ENCODE measurements around the gene CYP4A22.

Gene CYP4A22

GRCh38 chr1:47184090-47184821 lies 47.0 kb downstream of the CYP4A22 start:
- DNase-seq (ENCODE audit: extremely low spot score) = no peak
- no peak for TF ChIP-seq FOXA1 (IDR thresholded peaks at IDR 0.05)
- no peak for TF ChIP-seq ELF4 (IDR thresholded peaks at IDR 0.05)
- TF ChIP-seq, protein P1, sequence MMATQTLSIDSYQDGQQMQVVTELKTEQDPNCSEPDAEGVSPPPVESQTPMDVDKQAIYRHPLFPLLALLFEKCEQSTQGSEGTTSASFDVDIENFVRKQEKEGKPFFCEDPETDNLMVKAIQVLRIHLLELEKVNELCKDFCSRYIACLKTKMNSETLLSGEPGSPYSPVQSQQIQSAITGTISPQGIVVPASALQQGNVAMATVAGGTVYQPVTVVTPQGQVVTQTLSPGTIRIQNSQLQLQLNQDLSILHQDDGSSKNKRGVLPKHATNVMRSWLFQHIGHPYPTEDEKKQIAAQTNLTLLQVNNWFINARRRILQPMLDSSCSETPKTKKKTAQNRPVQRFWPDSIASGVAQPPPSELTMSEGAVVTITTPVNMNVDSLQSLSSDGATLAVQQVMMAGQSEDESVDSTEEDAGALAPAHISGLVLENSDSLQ (IDR thresholded peaks at IDR 0.05) = no peak
- TF ChIP-seq CTBP1 (IDR thresholded peaks at IDR 0.05; ENCODE audit: borderline replicate concordance) = no peak
- no peak for TF ChIP-seq ARNT (IDR thresholded peaks at IDR 0.05)
- TF ChIP-seq L3MBTL2 (conservative IDR thresholded peaks at IDR 0.05) = no peak
- TF ChIP-seq HDGF (IDR thresholded peaks at IDR 0.05; ENCODE audit: borderline replicate concordance) = no peak
- TF ChIP-seq ZNF384 (IDR thresholded peaks at IDR 0.05) = no peak
- TF ChIP-seq TARDBP (IDR thresholded peaks at IDR 0.05) = no peak
- TF ChIP-seq SP1 (IDR thresholded peaks at IDR 0.05) = no peak
- TF ChIP-seq BHLHE40 (IDR thresholded peaks at IDR 0.05; ENCODE audit: borderline replicate concordance) = no peak
- no peak for TF ChIP-seq SUZ12 (IDR thresholded peaks at IDR 0.05)
- TF ChIP-seq FOXM1 (IDR thresholded peaks at IDR 0.05; ENCODE audit: borderline replicate concordance) = no peak
- no peak for TF ChIP-seq FOXK2 (IDR thresholded peaks at IDR 0.05)
- no peak for TF ChIP-seq NFRKB (IDR thresholded peaks at IDR 0.05)
- no peak for TF ChIP-seq LEF1 (IDR thresholded peaks at IDR 0.05; ENCODE audit: borderline replicate concordance)
- ChIA-PET CTCF (interaction anchor here (0.6 to 1.0 kb wide), 3 partner anchors 10 to 847 kb away, joined by 3 to 4 read pairs (median 4); no protein-coding TSS in a partner anchor), POLR2A (no interaction called here)

DNA sequence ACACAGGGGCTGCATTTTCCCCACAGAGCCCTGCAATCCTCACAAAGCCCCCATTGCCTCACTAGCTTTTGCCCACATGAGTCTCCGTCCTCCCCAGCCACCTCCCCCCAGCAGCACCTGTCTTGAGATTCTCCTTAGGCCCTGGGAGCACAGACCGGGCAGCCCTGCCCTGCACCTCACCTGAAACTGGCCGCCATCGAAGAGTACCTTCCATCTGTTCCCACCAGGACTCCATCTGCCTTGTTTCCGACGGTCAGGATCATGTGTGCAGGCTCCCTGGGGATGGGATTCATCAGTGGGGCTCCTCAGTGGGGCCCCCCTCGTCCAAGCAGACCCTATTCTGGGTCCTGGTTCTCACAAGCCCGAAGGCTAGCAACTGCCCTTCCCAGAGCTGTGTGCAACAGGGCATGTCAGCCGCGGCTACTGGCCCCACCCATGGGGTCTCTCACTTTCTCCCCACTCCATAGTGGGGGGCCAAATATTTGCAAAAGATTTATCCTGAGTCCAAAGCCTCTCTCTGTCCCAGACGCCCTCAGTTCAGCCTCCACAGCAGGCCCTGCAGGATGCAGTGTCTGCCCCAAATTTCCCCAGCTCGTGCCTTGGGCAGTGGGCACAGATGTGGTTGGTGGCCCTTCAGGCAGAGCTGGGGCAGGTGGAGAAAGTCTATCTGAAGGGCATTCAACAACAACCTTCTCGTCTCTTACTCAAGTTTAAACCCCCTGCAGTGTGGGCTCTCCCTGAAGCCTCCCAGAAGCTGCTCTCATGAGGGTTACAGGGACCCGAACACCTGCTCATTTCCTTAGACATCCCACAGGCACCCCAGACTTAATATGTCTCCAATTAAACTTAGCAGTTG lies 47.8 kb downstream of the CYP4A22 start:
- ChIA-PET POLR2A (no interaction called here), CTCF (interaction anchor here (0.6 to 1.0 kb wide), 2 partner anchors 10 to 846 kb away, joined by 4 read pairs; no protein-coding TSS in a partner anchor)
- TF ChIP-seq L3MBTL2 (conservative IDR thresholded peaks at IDR 0.05) (no peak), LEF1 (IDR thresholded peaks at IDR 0.05; ENCODE audit: borderline replicate concordance) (no peak), HDGF (IDR thresholded peaks at IDR 0.05; ENCODE audit: borderline replicate concordance) (no peak), NFRKB (IDR thresholded peaks at IDR 0.05) (no peak), ARNT (IDR thresholded peaks at IDR 0.05) (no peak), SUZ12 (IDR thresholded peaks at IDR 0.05) (no peak)
- no peak for DNase-seq (ENCODE audit: extremely low spot score)

DNA sequence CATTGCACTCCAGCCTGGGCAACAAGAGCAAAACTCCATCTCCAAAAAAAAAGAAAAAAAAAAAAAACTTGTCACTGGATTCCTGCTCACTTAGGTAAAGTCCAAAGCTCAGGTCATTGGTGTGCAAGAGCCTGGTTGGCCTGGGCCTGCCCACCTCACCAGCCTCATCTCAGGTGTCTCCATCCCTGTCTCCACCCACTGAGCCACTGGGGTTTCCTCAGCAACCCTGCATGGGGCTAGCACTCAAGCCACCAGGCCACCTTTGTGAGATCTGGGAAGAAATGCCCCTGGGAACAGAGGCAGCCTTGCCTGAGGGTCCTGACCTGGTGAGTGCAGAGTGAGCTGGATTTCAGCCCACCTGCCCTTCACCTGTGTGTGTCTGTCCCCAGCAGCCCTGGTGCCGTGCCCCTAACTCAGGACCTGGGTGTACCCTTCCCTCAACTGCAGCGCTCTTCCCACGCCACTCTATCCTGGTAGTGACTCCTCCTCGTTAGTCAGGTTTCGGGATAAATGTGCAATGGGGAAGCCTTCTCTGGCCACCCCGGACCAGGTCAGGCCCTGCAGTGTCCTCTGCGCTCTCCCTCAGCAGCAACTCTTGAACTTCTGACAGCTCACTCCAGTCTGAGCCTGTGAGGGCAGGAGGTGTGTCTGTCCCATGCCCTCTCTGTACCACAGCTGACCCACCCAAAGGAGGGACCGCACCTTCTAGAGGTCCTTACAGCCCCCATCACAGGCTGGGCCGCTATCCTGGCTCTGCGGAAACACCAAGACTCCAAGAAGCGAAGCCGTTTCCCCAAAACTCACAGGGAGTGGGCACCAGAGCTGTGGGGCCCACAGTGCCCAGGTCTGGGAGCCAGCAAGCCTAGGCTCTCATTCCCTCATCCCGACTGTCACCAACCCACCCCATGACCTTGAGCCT lies 49.3 kb downstream of the CYP4A22 start:
- TF ChIP-seq SP1 (IDR thresholded peaks at IDR 0.05) (no peak), FOXM1 (IDR thresholded peaks at IDR 0.05; ENCODE audit: borderline replicate concordance) (no peak), HDGF (IDR thresholded peaks at IDR 0.05; ENCODE audit: borderline replicate concordance) (no peak), ZNF384 (IDR thresholded peaks at IDR 0.05) (no peak), ELF4 (IDR thresholded peaks at IDR 0.05) (no peak), NFRKB (IDR thresholded peaks at IDR 0.05) (no peak), LEF1 (IDR thresholded peaks at IDR 0.05; ENCODE audit: borderline replicate concordance) (no peak), SUZ12 (IDR thresholded peaks at IDR 0.05) (no peak), BHLHE40 (IDR thresholded peaks at IDR 0.05; ENCODE audit: borderline replicate concordance) (no peak), ARNT (IDR thresholded peaks at IDR 0.05) (no peak), CTBP1 (IDR thresholded peaks at IDR 0.05; ENCODE audit: borderline replicate concordance) (no peak), L3MBTL2 (conservative IDR thresholded peaks at IDR 0.05) (no peak), FOXA1 (IDR thresholded peaks at IDR 0.05) (no peak)
- TF ChIP-seq, protein P1 (IDR thresholded peaks at IDR 0.05) = no peak
- ChIA-PET POLR2A (interaction anchor here (2.0 kb wide), 1 partner anchor 8 kb away, joined by 13 read pairs; no protein-coding TSS in a partner anchor), CTCF (interaction anchor here (1.2 kb wide), 1 partner anchor 11 kb away, joined by 3 read pairs; no protein-coding TSS in a partner anchor)
- no peak for DNase-seq (ENCODE audit: extremely low spot score)

GRCh38 chr1:47187231-47187925 lies 50.1 kb downstream of the CYP4A22 start:
- TF ChIP-seq SP1 (IDR thresholded peaks at IDR 0.05) = no peak
- no peak for TF ChIP-seq HDGF (IDR thresholded peaks at IDR 0.05; ENCODE audit: borderline replicate concordance)
- TF ChIP-seq ELF4 (IDR thresholded peaks at IDR 0.05) = no peak
- TF ChIP-seq FOXA1 (IDR thresholded peaks at IDR 0.05) = no peak
- no peak for TF ChIP-seq FOXM1 (IDR thresholded peaks at IDR 0.05; ENCODE audit: borderline replicate concordance)
- no peak for TF ChIP-seq ZNF384 (IDR thresholded peaks at IDR 0.05)
- TF ChIP-seq NFRKB (IDR thresholded peaks at IDR 0.05) = no peak
- no peak for TF ChIP-seq TARDBP (IDR thresholded peaks at IDR 0.05)
- TF ChIP-seq L3MBTL2 (conservative IDR thresholded peaks at IDR 0.05) = no peak
- TF ChIP-seq FOXK2 (IDR thresholded peaks at IDR 0.05) = no peak
- no peak for TF ChIP-seq SUZ12 (IDR thresholded peaks at IDR 0.05)
- TF ChIP-seq LEF1 (IDR thresholded peaks at IDR 0.05; ENCODE audit: borderline replicate concordance) = no peak
- TF ChIP-seq ARNT (IDR thresholded peaks at IDR 0.05) = no peak
- no peak for TF ChIP-seq CTBP1 (IDR thresholded peaks at IDR 0.05; ENCODE audit: borderline replicate concordance)
- TF ChIP-seq BHLHE40 (IDR thresholded peaks at IDR 0.05; ENCODE audit: borderline replicate concordance) = no peak
- CTCF ChIA-PET = interaction anchor here (1.1 to 1.6 kb wide), 2 partner anchors 8 to 12 kb away, joined by 3 to 9 read pairs; no protein-coding TSS in a partner anchor
- DNase-seq (ENCODE audit: extremely low spot score) = no peak
- POLR2A ChIA-PET = interaction anchor here (2.0 kb wide), 1 partner anchor 9 kb away, joined by 13 read pairs; no protein-coding TSS in a partner anchor

Data from HEK293T (cell line).